HepG2 (cell line): ENCODE measurements around the gene XRN1. TPM values are rescaled to one million over a fixed set of nuclear protein-coding genes. Genes with fewer than 3 reads are reported as not detected.
A peak's percentile ranks its signal among the peaks of the same experiment; 100 is the strongest.

Source experiments
- ATF7-NPFF ChIP-seq: sonication (generic); formaldehyde crosslinking; IDR thresholded peaks from 2 replicates; pipeline ENCODE4 v1.8.1; 2023; ENCODE audit warnings: mild to moderate bottlenecking, low read depth, missing genetic modification reagents, moderate library complexity
- ERF ChIP-seq: IDR thresholded peaks from 2 replicates; pipeline ENCODE4 v1.6.1; 2018; ENCODE audit warnings: missing biosample characterization, missing genetic modification reagents
- ETV5 ChIP-seq: IDR thresholded peaks from 2 replicates; pipeline ENCODE4 v1.6.1; 2018; ENCODE audit warnings: missing biosample characterization, missing genetic modification reagents, inconsistent platforms, borderline replicate concordance
- GFI1 ChIP-seq: sonication (generic); formaldehyde crosslinking; IDR thresholded peaks from 2 replicates; pipeline ENCODE4 v1.5.0; 2020; ENCODE audit warnings: missing genetic modification reagents, mild to moderate bottlenecking, borderline replicate concordance
- HHEX ChIP-seq: IDR thresholded peaks from 2 replicates; pipeline ENCODE4 v1.6.1; 2016; ENCODE audit warnings: control low read depth
- HMGA1 ChIP-seq: sonication (generic); formaldehyde crosslinking; conservative IDR thresholded peaks from 2 replicates; pipeline ENCODE4 v1.4.0; 2020; ENCODE audit warnings: missing genetic modification reagents
- KLF15 ChIP-seq: sonication (generic); formaldehyde crosslinking; IDR thresholded peaks from 2 replicates; pipeline ENCODE4 v1.8.1; 2023; ENCODE audit warnings: borderline replicate concordance, mild to moderate bottlenecking, inconsistent platforms, missing genetic modification reagents, mixed read lengths
- NFE2 ChIP-seq: sonication (generic); formaldehyde crosslinking; IDR thresholded peaks from 2 replicates; pipeline ENCODE4 v1.4.0; 2020; ENCODE audit warnings: missing genetic modification reagents
- PREB ChIP-seq: sonication (generic); formaldehyde crosslinking; IDR thresholded peaks from 2 replicates; pipeline ENCODE4 v1.4.0; 2020; ENCODE audit warnings: missing genetic modification reagents
- RXRB ChIP-seq: IDR thresholded peaks from 2 replicates; pipeline ENCODE4 v1.6.1; 2016; ENCODE audit warnings: borderline replicate concordance, missing genetic modification reagents, missing compliant biosample characterization
- SMARCE1 ChIP-seq: fragments of 450-650 bp; IDR thresholded peaks from 2 replicates; pipeline ENCODE4 v1.6.1; 2017; ENCODE audit warnings: borderline replicate concordance
- TMF1 ChIP-seq: sonication (generic); formaldehyde crosslinking; IDR thresholded peaks from 2 replicates; pipeline ENCODE4 v1.8.1; 2022; ENCODE audit warnings: low read depth, missing genetic modification reagents
- ZFP41 ChIP-seq: sonication (generic); formaldehyde crosslinking; IDR thresholded peaks from 2 replicates; pipeline ENCODE4 v1.4.0; 2020; ENCODE audit warnings: mild to moderate bottlenecking, missing genetic modification reagents, borderline replicate concordance
- ZKSCAN8 ChIP-seq: IDR thresholded peaks from 2 replicates; pipeline ENCODE4 v1.6.1; 2016; ENCODE audit warnings: borderline replicate concordance, missing genetic modification reagents, missing compliant biosample characterization
- ZMAT5 ChIP-seq: sonication (generic); formaldehyde crosslinking; IDR thresholded peaks from 2 replicates; pipeline ENCODE4 v1.5.0; 2020; ENCODE audit warnings: mild to moderate bottlenecking, low read depth, missing genetic modification reagents, borderline replicate concordance
- ZNF225 ChIP-seq: sonication (generic); formaldehyde crosslinking; IDR thresholded peaks from 2 replicates; pipeline ENCODE4 v1.4.0; 2020; ENCODE audit warnings: mild to moderate bottlenecking, missing genetic modification reagents
- ZNF264 ChIP-seq: sonication (generic); formaldehyde crosslinking; IDR thresholded peaks from 2 replicates; pipeline ENCODE4 v1.4.0; 2020; ENCODE audit warnings: missing genetic modification reagents
- ZNF280D ChIP-seq: sonication (generic); formaldehyde crosslinking; IDR thresholded peaks from 2 replicates; pipeline ENCODE4 v1.5.1; 2020; ENCODE audit warnings: mild to moderate bottlenecking, missing genetic modification reagents
- ZNF281 ChIP-seq: sonication (generic); formaldehyde crosslinking; IDR thresholded peaks from 2 replicates; pipeline ENCODE4 v1.4.0; 2020; ENCODE audit warnings: missing genetic modification reagents, borderline replicate concordance
- ZNF546 ChIP-seq: sonication (generic); formaldehyde crosslinking; conservative IDR thresholded peaks from 2 replicates; pipeline ENCODE4 v1.8.1; 2023; ENCODE audit warnings: mild to moderate bottlenecking, missing genetic modification reagents
- polyA plus RNA-seq, 8 experiments: library from polyadenylated mRNA; depleted of rRNA in 3 of 8; stranded (reverse) in 7 of 8; unstranded in 1 of 8; fragments of >200 nt; fragmentation: Illumina TruSeq in 4 of 8; extraction: Trizol in 4 of 8; gene quantifications; 2 replicates each; pipeline versions ENCODE4 v1.2.1 to v1.2.3, GENCODE V29; 2011 to 2016; ENCODE audit warnings: low read depth in 4 of 8, missing spikeins in 1 of 8, mixed read lengths in 1 of 8; ENCODE audit not compliant: insufficient read depth in 1 of 8
- total RNA-seq, 5 experiments: library from RNA; depleted of rRNA; stranded (reverse); fragments of >200 nt; fragmentation: Illumina TruSeq; extraction: Trizol; gene quantifications; 2 replicates each; pipeline ENCODE4 v1.2.3, GENCODE V29; 2016; ENCODE audit warnings: low read depth in 1 of 5

XRN1 gene
- total and polyA plus RNA-seq, 2 of the 13 experiments (the other 11 are each of a cell fraction or from before 2014, with no cell fraction given) = 13.2 to 13.3 TPM

GRCh38 chr3:142447852-142448823 lies at the start of gene XRN1 (continued):
- TF ChIP-seq NFE2 (CRISPR knock-in tag) (no peak), ZNF546 (CRISPR knock-in tag) (0 out of 2 replicates have a peak, but pooled peaks have one; percentile 68), RXRB (peak; percentile 78), HMGA1 (no peak), ATF7-NPFF (peak; percentile 36; the same call in 1 of the 2 replicates), ZNF281 (no peak), KLF15 (no peak), ZFP41 (CRISPR knock-in tag) (peak; percentile 49; the same call in 1 of the 2 replicates), ZKSCAN8 (CRISPR knock-in tag) (peak; percentile 21; the same call in 1 of the 2 replicates), HHEX (CRISPR knock-in tag) (no peak), SMARCE1 (no peak), ZNF264 (CRISPR knock-in tag) (no peak), ZNF280D (0 out of 2 replicates have a peak, but pooled peaks have one; percentile 48), TMF1 (CRISPR knock-in tag) (no peak), ETV5 (CRISPR knock-in tag) (peak; percentile 68), PREB (CRISPR knock-in tag) (no peak), GFI1 (no peak), ZNF225 (CRISPR knock-in tag) (peak; percentile 21; the same call in 1 of the 2 replicates), ZMAT5 (CRISPR knock-in tag) (no peak), ERF (CRISPR knock-in tag) (peak; percentile 80)
